ENCODE results near the gene NLRP6.

NLRP6 gene

GRCh38 chr11:282171-282570 is 4.0 kb downstream of the NLRP6 start:
- no peak for DNase-seq (ENCODE audit: low read depth)

DNA sequence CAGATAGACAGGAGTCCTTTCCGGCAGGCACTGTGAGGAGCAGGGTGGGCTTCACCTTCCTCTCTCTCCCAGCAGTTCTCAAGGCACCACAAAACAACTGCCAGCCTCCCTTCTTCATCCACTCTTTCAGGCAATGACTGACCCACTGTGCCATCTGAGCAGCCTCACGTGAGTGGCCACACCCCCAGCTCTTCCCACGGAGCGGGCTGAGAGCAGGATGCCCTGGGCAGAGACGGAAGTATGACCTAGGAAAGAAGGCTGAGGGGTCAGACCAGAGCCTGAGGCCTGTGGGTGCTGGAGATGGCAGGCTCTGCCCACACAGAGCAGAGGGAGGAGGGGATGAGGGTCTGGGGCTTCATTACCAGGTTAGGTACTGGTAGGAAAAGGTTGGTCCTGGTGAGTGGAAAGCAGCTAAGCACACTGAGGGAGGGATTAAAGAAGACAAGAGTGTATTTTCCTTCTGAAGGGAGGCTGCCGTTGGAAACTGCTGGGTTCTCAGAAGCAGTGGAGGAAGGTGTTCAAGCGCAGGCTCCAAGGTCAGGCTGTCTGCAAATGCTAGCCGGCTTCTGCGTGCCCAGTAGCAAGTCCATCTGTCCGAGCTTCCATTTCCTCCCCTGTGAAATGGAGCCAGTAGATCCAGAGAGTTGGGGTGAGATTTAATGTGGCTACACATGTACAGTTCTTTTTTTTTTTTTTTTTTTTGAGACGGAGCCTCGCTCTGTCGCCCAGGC is 4.6 kb downstream of the NLRP6 start:
- DNase-seq (ENCODE audit: low read depth): no peak

- DNase-seq (ENCODE audit: low read depth): no peak
Observed at GRCh38 chr11:283405-284104, 5.3 kb downstream of the NLRP6 start.

GRCh38 chr11:284105-285020 is 6.2 kb downstream of the NLRP6 start:
- DNase-seq (ENCODE audit: low read depth): no peak

- no peak for DNase-seq (ENCODE audit: low read depth)
Observed at GRCh38 chr11:285021-285893, 7.0 kb downstream of the NLRP6 start.

DNA sequence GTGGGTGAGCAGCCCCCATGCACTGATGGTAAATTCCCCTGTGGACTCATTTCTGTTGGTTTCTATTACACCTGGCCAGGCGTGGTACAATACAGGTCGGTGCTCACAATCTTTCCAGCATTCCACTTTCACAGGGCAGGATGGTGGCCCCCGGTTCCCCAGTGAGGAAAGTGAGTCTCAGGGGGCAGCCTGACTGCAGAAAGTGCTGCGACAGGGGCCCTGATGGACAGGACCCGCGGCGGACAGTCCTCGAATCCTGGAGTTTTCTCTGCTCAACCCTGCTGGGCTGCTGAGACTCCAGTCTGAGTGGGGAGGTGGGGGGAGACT is 7.7 kb downstream of the NLRP6 start:
- DNase-seq (ENCODE audit: low read depth): no peak

GRCh38 chr11:286977-287820 is 9.0 kb downstream of the NLRP6 start:
- DNase-seq (ENCODE audit: low read depth): peak; percentile 91

DNA sequence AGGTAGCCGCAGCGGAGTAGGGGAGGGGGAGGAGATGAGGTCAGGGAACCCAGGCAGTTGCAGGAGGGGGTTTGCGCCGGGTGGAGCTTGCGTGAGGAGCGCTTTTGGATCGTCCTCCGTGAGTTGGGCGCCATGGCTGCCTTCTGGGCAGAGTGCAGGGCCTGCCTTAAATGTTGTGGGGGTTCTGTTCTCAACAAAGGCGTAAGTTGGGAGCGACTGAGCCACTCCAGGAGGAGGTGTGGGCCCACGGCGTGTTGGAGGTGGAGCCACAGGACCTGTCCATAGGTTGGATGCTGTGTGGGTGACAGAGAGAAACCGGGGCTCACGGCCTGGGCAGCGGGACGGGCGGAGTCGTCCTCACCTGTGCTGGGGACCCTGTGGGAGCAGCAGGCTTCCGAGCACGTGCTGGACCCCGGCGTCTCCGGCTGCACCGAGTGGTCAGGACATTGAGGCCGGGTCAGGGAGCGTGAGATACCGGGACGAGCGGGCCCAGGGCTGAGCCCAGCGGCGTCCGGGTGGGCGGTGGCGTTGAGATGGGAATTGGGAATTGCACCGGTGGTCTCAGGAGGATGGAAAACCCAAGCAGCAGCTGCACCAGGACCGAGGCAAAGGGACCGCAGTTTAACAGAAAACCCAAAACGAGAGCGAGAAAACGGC is 9.7 kb downstream of the NLRP6 start:
- DNase-seq (ENCODE audit: low read depth): no peak

- DNase-seq (ENCODE audit: low read depth): peak; percentile 51
Observed at GRCh38 chr11:288478-289397, 10.5 kb downstream of the NLRP6 start, which contains the start of gene PGGHG. PGGHG (plus strand) TSS chr11:289126; CDS start chr11:289817, 691 bp downstream.

DNA sequence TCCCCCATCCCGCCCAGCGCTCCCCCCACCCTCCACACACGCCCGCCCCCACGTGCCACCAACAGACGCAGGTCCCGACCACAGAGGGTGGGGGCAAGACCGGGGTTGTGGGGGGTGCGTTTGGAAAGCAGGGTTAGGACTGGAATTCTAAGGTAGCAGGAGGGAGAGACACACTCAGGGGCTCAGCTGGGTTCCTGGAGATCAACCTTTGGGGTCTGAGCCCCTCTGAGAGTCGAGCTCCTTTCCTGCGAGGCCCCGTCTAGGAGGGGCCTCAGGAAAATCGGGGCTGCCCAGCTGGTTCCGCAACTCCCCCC is 11.1 kb downstream of the NLRP6 start:
- DNase-seq (ENCODE audit: low read depth): peak; percentile 39

DNA sequence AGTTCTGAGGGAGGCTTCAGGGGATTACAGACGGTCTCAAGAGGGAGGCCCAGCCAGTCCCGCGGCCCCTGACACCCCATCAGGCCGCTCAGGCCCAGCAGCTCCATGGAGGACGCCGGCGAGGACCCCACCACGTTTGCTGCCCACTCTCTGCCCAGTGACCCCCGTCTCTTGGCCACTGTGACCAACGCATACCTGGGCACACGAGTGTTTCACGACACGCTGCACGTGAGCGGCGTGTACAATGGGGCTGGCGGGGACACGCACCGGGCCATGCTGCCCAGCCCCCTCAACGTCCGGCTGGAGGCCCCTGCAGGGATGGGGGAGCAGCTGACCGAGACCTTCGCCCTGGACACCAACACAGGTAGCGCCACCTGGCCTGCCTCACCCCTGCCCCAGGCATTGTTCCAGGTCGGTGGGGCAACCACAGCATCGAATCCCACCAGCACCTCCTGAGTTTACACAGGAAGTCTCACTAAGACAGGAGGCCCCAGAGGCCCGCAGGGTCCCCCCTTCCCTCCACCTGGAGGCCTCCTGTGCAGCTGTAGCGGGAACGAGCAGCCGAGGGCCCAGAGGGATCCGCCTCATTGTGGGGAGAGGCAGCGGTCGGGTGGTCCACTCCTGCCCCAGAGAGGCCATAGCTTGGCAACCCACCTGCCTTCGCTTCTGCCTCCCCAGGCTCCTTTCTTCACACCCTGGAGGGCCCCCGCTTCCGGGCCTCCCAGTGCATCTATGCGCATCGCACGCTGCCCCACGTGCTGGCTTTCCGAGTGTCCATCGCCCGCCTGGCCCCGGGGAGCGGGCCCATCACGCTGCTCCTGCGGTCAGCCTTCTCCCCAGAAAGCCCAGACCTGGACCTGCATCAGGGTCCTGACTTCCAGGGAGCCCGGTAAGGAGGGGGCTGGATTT is 11.8 kb downstream of the NLRP6 start:
- DNase-seq (ENCODE audit: low read depth): no peak

GRCh38 chr11:290621-291231 is 12.5 kb downstream of the NLRP6 start:
- DNase-seq (ENCODE audit: low read depth): no peak

GRCh38 chr11:291281-292210 is 13.3 kb downstream of the NLRP6 start:
- no peak for DNase-seq (ENCODE audit: low read depth)

DNA sequence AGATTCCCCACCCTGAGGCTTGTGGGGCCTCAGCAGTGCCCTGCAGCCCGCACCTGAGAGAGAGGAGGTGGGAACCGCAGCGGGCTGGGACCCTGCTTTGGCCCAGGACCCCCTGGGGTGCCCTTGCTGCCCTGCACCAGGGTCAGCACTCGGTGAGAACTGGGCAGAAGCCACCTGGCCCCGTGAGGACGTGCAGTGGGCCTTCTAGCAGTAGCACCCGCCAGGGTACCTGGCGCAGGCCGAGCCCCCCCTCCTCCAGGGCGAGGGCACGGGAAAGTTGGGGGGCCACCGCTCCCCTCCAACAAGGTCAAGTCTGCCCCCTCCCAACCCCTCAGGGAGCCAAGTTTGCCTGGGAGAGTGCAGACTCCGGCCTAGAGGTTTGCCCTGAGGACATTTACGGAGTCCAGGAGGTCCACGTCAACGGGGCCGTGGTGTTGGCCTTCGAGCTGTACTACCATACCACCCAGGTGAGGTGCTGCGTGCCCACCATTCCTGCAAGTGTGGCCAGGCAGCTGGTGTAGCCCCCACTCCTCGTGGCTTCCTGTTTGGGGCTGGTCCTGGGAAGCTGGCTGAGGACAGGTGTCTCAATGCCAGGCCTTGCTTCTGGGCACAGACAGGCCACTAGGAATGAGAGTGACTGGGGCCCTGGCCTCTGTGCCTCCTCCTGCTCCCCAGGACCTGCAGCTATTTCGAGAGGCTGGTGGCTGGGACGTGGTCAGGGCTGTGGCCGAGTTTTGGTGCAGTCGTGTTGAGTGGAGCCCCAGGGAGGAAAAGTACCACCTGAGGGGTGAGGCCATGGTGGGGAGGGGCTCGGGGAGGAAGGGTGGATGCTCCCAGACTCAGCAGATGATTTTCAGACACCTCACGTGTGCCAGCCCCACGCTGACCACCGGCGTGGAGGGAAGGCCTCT is 14.3 kb downstream of the NLRP6 start:
- no peak for DNase-seq (ENCODE audit: low read depth)

- DNase-seq (ENCODE audit: low read depth): no peak
Observed at GRCh38 chr11:293271-293851, 15.2 kb downstream of the NLRP6 start.
